Glomerular visceral epithelial cell (primary cell): ENCODE data around the gene PDCL2.
"Not testable (repeated sequence)": the region's sequence is repeated elsewhere in the genome, so short reads cannot be mapped to it uniquely, and the experiment has no call there.

Experiments used
- DNase-seq: peaks from one replicate; pipeline ENCODE4 v3.0.0-alpha.2; 2016; ENCODE audit errors: extremely low spot score

Gene PDCL2, protein sequence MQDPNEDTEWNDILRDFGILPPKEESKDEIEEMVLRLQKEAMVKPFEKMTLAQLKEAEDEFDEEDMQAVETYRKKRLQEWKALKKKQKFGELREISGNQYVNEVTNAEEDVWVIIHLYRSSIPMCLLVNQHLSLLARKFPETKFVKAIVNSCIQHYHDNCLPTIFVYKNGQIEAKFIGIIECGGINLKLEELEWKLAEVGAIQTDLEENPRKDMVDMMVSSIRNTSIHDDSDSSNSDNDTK

DNA sequence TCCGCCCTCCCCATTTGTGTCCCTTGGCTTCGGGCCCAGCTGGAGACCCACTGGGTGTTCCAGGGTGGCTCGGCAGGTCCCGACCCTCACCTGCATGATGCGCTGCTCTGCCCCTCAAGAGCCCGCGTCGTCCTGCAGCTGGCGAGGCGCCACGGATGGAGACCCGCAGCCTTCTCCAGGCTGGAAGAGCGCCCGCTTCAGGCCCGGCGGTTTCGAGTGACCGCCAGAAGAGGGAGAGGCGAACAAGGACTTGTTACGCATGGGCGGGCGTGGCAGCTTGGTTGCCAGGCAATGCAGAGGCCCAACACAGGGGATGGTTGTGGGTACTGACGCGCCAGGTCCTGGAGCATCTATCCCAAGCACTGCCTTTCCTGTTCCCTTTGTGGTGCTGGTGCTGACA is at the start of gene PDCL2:
Gene PDCL2 (minus strand): TSS at position 232 of the 400 bp plus-strand sequence. CDS start 136 bp downstream, at position 96.
- no peak for DNase-seq

DNA sequence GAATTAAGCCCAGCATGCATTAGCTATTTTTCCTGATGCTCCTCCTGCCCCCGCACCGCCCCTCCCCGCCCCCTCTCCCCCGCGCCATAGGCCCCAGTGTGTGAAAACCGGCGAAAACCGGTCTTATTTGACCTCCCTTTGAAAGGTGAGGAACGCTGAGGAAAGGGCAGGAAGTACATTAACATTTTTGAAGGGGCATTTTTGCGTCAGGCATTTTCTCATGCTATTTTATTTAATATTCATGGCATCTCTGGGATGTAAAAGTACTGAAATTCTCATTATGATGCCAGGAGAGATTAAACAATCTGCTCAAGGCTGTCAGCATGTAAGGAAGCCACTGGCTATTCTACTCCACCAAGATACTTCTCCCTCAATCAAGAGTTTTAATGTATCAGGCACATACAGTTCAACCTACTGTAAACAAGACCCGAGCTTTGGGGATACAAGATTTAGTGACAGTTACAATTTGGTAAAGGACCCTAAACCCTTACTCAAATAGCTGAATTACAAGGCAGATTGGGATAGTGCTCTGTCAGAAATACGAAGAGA is 45.3 kb upstream of the PDCL2 start:
- DNase-seq = no peak

DNA sequence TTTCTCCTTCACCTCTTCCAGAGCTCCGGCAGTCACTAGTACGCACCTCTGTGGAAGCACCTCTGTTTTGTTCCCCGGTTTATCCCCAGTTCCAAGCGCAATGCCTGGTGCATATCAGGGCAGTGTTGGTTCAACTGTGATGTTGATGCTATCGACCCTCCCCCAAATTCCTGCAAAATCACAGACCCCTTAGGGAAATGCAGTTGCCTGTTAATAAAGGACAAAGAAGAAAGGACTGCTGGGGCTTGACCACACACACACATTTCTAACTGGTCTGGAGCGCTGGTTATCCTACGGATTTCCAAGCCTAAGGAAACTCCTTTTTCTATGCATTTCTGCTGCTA is 44.6 kb upstream of the PDCL2 start:
- no peak for DNase-seq

- DNase-seq = peak; percentile 42
Measured at GRCh38 chr4:55635741-55636655, 44.0 kb upstream of the PDCL2 start, which contains the start of gene NMU. Gene NMU, minus strand, starts transcription at chr4:55636298. Its CDS starts 106 bp downstream, at chr4:55636192.

GRCh38 chr4:55635282-55635681 is 43.2 kb upstream of the PDCL2 start:
- DNase-seq = no peak

DNA sequence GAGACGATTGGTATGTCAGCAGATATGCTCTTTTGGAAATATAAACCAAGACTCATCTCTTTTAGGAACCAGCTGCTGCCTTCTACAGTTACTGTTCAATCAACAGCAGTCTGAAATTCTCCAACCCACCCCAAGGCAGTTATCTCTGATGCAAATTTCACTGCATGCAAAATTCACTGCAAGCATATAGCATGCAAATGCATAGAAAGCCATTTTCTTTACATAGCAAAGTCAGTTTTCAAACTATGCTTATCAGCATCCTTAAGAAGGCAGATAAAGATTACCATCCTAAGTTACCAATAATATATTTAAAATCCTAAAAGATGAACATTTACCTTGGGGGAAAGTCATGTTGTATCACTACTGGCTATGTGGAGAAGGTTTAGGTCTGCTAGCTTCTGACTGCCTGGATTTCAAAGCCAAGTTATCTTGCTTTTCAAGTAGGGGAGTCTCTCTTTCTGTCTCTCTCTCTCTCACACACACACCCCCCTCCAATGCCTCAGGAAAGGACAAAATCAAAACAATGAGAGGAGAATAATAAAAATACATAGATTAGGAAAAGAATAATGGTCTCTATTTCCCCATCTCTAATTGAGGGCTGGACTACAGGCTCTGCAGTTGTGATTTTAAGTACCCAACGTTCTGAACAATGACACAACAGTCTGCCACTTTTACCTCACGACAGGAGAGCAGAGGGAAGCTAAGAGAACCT is 42.5 kb upstream of the PDCL2 start:
- no peak for DNase-seq

DNA sequence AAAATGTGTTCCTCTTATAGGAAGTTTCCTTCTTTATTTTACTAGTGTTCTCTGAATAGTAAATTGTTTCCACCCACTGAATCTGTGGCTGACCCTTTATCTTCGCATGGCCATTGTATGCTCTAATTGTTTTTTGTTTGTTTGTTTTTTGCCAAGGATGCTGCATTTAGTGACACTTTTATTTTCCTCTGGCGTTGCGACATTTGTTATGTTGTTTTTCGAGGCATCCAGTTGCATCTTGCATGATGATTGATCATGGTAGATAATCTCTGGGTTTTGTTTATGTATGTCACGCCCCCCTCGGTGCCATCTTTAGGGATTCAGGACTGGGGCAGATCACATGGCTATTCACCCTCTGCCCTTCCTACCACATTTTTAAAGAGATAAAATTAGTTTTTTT is 41.9 kb upstream of the PDCL2 start:
- no peak for DNase-seq

GRCh38 chr4:55625835-55626234 is 33.8 kb upstream of the PDCL2 start:
- DNase-seq = no peak

GRCh38 chr4:55624063-55624462 is 32.0 kb upstream of the PDCL2 start:
- not testable (repeated sequence) for DNase-seq

DNA sequence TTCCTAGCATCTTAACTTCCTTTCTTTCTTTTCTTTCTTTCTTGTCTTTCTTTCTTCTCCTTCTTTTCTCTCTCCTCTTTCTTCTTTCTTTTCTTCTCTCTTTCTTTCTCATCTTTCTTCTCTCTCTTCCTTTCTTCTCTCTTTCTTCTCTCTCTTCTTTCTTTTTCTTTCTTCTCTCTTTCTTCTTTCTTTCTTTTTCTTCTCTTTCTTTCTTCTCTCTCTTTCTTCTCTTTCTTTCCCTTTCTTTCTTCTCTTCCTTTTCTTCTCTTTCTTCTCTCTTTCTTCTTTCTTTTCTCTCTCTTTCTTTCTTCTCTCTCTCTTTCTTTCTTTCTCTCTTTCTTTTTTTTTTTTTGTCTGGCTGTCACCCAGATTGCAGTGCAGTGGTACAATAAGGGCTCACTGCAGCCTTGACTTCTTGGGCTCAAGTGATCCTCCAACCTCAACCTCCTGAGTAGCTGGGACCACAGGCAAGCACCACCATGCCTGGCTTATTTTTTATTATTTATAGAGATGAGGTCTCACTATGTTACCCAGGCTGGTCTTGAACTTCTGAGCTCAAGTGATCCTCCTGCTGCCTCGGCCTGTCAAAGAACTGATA is 26.6 kb upstream of the PDCL2 start:
- no peak for DNase-seq

- DNase-seq = no peak
Measured at GRCh38 chr4:55617587-55618197, 25.6 kb upstream of the PDCL2 start.

DNA sequence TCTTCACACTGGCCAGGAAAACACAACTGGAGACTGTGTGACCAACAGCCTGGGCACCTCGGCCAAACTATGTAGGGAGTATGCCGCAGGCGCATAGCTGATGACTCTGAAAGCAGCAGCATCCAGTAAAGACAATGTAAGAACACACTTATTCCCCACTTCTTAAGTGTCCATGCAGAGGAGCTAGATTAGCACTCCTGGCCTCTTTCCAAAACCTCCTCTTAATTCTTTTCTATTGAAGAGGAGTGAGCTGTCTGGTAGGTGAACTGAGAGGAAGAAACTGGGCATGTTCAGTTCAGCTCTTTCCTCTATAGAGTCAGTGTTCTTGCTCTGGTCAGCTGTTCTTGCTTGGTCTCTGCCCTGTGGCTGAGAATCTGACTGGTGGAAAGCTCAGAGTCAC is 23.0 kb upstream of the PDCL2 start:
- DNase-seq = no peak

DNA sequence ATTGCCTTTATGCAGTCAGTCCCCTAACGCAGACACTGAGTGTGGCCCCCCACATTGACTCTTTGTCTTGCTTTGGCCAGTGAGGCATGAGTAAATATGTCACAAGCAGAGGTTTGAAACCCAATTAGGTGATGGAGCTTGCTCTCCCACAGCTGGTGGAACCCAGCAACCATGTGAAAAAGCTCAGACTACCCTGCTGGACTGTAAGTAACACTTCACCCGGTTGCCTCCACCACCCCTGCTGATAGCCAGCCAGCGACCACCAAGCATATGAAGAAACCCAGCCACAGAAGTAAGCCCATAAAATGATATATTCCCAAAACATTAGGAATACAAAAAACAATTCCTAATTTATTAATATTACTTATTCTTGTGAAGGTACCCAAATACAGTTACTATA is 21.6 kb upstream of the PDCL2 start:
- DNase-seq = no peak

DNA sequence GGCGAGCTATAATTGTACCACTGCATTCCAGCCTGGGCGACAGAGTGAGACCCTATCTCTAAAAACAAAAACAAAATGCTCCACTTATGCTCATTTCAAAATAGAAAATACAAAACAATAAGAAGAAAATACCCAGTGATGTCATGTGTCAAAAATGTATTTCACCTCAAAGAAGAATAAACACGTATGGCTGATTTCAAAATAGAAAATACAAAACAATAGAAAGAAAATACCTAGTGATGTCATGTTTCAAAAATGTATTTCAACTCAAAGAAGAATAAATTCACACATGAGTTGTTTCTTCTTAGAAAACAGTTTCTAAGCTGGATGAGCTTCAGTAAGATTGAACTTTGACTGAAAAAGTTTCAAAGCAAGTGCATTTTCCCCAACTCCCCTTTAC is 20.3 kb upstream of the PDCL2 start:
- no peak for DNase-seq

GRCh38 chr4:55611358-55612059 is 19.5 kb upstream of the PDCL2 start:
- no peak for DNase-seq

DNA sequence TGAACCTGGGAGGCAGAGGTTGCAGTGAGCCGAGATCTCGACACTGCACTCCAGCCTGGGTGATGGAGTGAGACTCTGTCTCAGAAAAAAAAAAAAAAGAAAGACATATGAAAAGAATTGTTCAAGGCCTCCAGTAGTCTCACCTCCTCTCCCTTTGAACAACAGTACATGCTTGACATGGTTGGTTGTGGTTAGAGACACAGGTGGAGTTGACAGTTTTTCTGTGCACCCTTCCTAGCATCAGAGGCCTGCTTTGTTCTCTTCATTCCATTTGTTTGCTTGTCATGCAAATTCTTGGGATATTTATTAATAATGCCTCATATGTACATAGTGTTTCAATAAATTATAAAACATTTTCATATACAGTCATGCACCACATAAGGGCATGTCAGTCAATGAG is 18.3 kb upstream of the PDCL2 start:
- no peak for DNase-seq

DNA sequence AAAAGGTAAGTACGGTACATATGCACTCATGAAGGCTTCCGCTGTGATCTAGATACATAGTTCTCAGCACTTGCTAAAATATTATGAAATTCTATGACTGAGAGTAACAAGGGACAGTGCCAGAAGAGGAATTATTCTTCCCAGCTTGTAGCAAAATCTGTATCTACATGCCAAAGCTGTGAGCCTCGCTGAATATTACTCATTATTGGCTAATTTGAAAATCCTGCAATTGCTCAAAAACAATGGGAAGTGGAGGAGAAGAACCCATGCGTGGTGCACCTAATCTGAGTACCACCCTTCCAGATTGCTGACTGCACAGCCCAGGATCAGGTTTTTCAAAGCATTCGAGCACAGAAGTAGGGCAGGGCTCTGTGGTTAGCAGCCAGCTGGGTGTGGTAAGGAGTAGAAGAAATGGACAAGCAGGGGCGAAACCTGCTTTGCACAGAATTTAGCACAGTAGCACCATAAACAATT is 17.4 kb upstream of the PDCL2 start:
- DNase-seq = no peak

- DNase-seq = no peak
Measured at GRCh38 chr4:55608591-55608990, 16.5 kb upstream of the PDCL2 start.

DNA sequence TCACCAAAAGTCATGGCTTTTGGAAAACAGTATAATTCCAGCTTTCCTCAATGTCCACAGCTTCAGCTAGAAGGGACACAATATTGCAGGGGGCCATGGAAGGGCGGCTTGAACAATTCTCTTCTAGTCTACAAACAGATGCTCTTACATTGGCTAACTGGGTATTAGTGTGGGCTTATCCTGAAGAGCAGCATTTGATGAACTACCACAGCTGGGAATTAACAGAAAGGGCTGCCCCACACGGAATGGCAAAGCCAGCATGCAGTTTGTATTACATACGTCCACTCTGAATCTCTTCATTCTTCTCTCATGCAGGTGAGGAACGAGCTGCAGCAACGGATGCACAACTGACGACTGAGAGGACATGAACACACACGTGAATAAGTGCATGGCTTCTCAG is 13.0 kb upstream of the PDCL2 start:
- DNase-seq = no peak

- DNase-seq = no peak
Measured at GRCh38 chr4:55600640-55601039, 8.6 kb upstream of the PDCL2 start.

DNA sequence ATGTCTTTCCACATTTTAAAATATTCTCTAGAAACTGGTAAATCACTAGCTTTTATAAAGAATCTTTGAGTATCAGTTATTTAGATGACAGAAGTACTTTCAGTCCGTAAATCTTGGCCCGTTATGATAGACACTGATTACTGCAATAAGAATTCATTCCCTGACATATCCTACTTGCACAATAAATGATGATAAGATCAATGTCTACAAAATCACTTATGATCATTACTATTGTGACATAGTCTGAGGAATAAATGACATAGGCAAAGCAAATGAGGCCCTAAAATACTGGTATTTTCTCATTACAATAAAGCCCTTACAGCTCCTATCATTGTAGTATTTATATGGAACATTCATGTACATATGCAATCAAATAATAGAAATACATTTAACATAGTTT is 6.6 kb upstream of the PDCL2 start:
- DNase-seq = no peak
